Measurements from ENCODE around the gene ARID1A.
"Not testable (repeated sequence)": the region's sequence is repeated elsewhere in the genome, so short reads cannot be mapped to it uniquely, and the experiment has no call there.

ARID1A gene

GRCh38 chr1:26787706-26788514 is 92.1 kb downstream of the ARID1A start, which contains the start of gene PIGV:
Gene PIGV, plus strand, starts transcription at chr1:26787950. Its CDS starts 2,866 bp downstream, at chr1:26790816.
- DNase-seq (ENCODE audit: low read depth, low spot score), result no peak

GRCh38 chr1:26788515-26788785 is 92.6 kb downstream of the ARID1A start:
- no peak for DNase-seq (ENCODE audit: low read depth, low spot score)

GRCh38 chr1:26788836-26789611 is 93.2 kb downstream of the ARID1A start:
- no peak for DNase-seq (ENCODE audit: low read depth, low spot score)

- no peak for DNase-seq (ENCODE audit: low read depth, low spot score)
Observed at GRCh38 chr1:26789612-26789865, 93.7 kb downstream of the ARID1A start.

- no peak for DNase-seq (ENCODE audit: low read depth, low spot score)
Observed at GRCh38 chr1:26789931-26790330, 94.1 kb downstream of the ARID1A start.

- no peak for DNase-seq (ENCODE audit: low read depth, low spot score)
Observed at GRCh38 chr1:26790551-26790953, 94.7 kb downstream of the ARID1A start.

GRCh38 chr1:26791148-26791547 is 95.3 kb downstream of the ARID1A start:
- no peak for DNase-seq (ENCODE audit: low read depth, low spot score)

GRCh38 chr1:26791626-26792025 is 95.8 kb downstream of the ARID1A start:
- no peak for DNase-seq (ENCODE audit: low read depth, low spot score)

GRCh38 chr1:26792924-26793323 is 97.1 kb downstream of the ARID1A start:
- no peak for DNase-seq (ENCODE audit: low read depth, low spot score)

- DNase-seq (ENCODE audit: low read depth, low spot score), result no peak
Observed at GRCh38 chr1:26794391-26794790, 98.6 kb downstream of the ARID1A start.

- no peak for DNase-seq (ENCODE audit: low read depth, low spot score)
Observed at GRCh38 chr1:26797627-26798026, 101.8 kb downstream of the ARID1A start.

- no peak for DNase-seq (ENCODE audit: low read depth, low spot score)
Observed at GRCh38 chr1:26799479-26800142, 103.8 kb downstream of the ARID1A start.

GRCh38 chr1:26803932-26804331 is 108.1 kb downstream of the ARID1A start:
- DNase-seq (ENCODE audit: low read depth, low spot score), result not testable (repeated sequence)

GRCh38 chr1:26810105-26810504 is 114.3 kb downstream of the ARID1A start:
- not testable (repeated sequence) for DNase-seq (ENCODE audit: low read depth, low spot score)

- no peak for DNase-seq (ENCODE audit: low read depth, low spot score)
Observed at GRCh38 chr1:26811057-26811456, 115.2 kb downstream of the ARID1A start.

GRCh38 chr1:26811708-26812107 is 115.9 kb downstream of the ARID1A start:
- DNase-seq (ENCODE audit: low read depth, low spot score), result no peak

- no peak for DNase-seq (ENCODE audit: low read depth, low spot score)
Observed at GRCh38 chr1:26814377-26814776, 118.6 kb downstream of the ARID1A start.

GRCh38 chr1:26814893-26815292 is 119.1 kb downstream of the ARID1A start:
- DNase-seq (ENCODE audit: low read depth, low spot score), result no peak

GRCh38 chr1:26820784-26821269 is 125.0 kb downstream of the ARID1A start:
- no peak for DNase-seq (ENCODE audit: low read depth, low spot score)

- DNase-seq (ENCODE audit: low read depth, low spot score), result no peak
Observed at GRCh38 chr1:26822737-26823395, 127.1 kb downstream of the ARID1A start.

- DNase-seq (ENCODE audit: low read depth, low spot score), result no peak
Observed at GRCh38 chr1:26824731-26825130, 128.9 kb downstream of the ARID1A start.

Measured in brain pericyte (primary cell).